ENCODE results near the gene VPREB3. TPM values are rescaled to one million over a fixed set of nuclear protein-coding genes. Genes with fewer than 3 reads are reported as not detected.
A peak's percentile ranks its signal among the peaks of the same experiment; 100 is the strongest.

The VPREB3 gene
- total and polyA plus RNA-seq, 2 of the 8 experiments (the other 6 are each of a cell fraction or from before 2014, with no cell fraction given): 0.52 to 4.6 TPM

DNA sequence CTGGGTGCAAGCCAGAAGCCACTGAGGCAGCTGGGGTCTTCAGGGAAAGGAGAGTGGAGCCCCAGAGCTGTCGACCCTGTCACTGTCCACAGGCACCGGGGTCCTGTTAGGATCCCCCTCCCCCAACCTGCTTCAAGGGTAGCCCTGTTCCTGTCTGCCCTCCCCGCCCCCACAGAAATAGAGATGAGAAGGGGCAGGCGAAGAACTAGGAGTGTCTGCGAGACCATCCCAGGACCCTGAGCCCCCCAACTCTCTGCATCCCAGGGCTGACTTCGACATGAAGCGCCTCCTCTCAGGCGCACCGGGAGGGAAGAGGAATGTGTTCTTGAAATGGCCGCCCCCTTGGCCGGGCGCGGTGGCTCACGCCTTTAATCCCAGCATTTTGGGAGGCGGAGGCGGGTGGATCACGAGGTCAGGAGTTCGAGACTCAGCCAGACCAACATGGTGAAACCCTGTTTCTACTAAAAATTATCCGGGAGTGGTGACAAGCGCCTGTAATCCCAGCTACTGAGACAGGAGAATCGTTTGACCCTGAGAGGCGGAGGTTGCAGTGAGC lies 2.7 kb downstream of the VPREB3 start:
- H2BK120ac ChIP-seq (replicated peaks; ENCODE audit: low read depth, low read length): no peak overlapping the region
- 31% methylated on average over 21 of the region's 22 CpGs; no CpG with 5 or more reads in 1 of the 2 experiments for WGBS, 2 experiments (ENCODE audit: extremely low coverage in 1 of 2, insufficient coverage in 1 of 2, insufficient read length in 1 of 2, insufficient replicate concordance in 2 of 2, low coverage in 1 of 2, low lambda C conversion rate in 2 of 2, missing lambda C conversion rate in 1 of 2)
- POLR2A ChIA-PET (ENCODE audit: partially characterized antibody): interaction anchor here (0.9 to 2.3 kb wide), 5 partner anchors 12 to 106 kb away, joined by 3 to 8 read pairs (median 3); partner anchors contain the start of genes CHCHD10 and SLC2A11

More for the DNA sequence above, 2.7 kb downstream of the VPREB3 start:
- no peak for DNase-seq (ENCODE audit: low read depth in 1 of 2, low spot score in 2 of 2)
- FAIRE-seq: no peak
- Histone ChIP-seq H3K27ac (ENCODE audit: low read depth, low read length) (peak overlapping the region; percentile 78), H2AFZ (ENCODE audit: low read length) (no peak overlapping the region; the same call in 1 of the 2 replicates), H3K36me3 (ENCODE audit: control insufficient read depth in 2 of 4, insufficient read depth in 4 of 4, low read length in 3 of 4) (no peaks in the 10 kb centered on the region), H3K79me1 (ENCODE audit: low read depth, low read length) (no peaks in the 10 kb centered on the region), H3K4me2 (ENCODE audit: insufficient read depth in 1 of 2, low read depth in 2 of 2, low read length in 2 of 2) (peak overlapping the region; percentile 74), H3K23me2 (ENCODE audit: low read depth, low read length) (peaks cover 11% of the 10 kb centered on the region; the same call in 1 of the 2 replicates), H4K91ac (replicated peaks; ENCODE audit: insufficient read length, low read length) (peak overlapping the region; percentile 98), H3K4me3 (ENCODE audit: extremely low read depth in 1 of 4, insufficient read depth in 2 of 4, low read depth in 3 of 4, low read length in 4 of 4) (peak overlapping the region; percentile 56 to 78 (median 74)), H3K4me1 (replicated peaks in 1 of 4; ENCODE audit: control insufficient read depth in 3 of 4, insufficient read depth in 4 of 4, low read length in 3 of 4) (peaks cover 0 to 6% (median 2%) of the 10 kb centered on the region in 4 experiments; a peak in 3 of 7 replicates), H2BK12ac (ENCODE audit: low read depth, low read length) (0 out of 2 replicates have a peak overlapping the region, but pooled peaks have one; percentile 60), H4K5ac (ENCODE audit: insufficient read length, low read depth, low read length) (peak overlapping the region; percentile 98), H3K18ac (ENCODE audit: extremely low read depth, low read length) (peak overlapping the region; percentile 87), H2AK5ac (ENCODE audit: low read depth, low read length) (no peak overlapping the region), H3K9me3 (ENCODE audit: insufficient read depth in 2 of 2, low read depth in 1 of 2, low read length in 1 of 2) (no peaks in the 10 kb centered on the region), H3K14ac (ENCODE audit: insufficient read length) (no peak overlapping the region), H4K8ac (ENCODE audit: extremely low read depth, insufficient read depth, low read length) (peak overlapping the region; percentile 99), H3K56ac (replicated peaks; ENCODE audit: insufficient read length, low read depth, low read length) (peak overlapping the region; percentile 86), H3K9ac (replicated peaks in 1 of 4; ENCODE audit: extremely low read depth in 1 of 4, low read depth in 3 of 4, low read length in 3 of 4) (peak overlapping the region; percentile 71 to 78 (median 73)), H2BK15ac (ENCODE audit: low read length) (peak overlapping the region; percentile 97; the same call in 1 of the 2 replicates), H3K79me2 (ENCODE audit: control insufficient read depth in 1 of 2, insufficient read depth in 2 of 2, low read length in 2 of 2) (no peaks in the 10 kb centered on the region), H4K20me1 (replicated peaks in 1 of 2; ENCODE audit: control insufficient read depth in 1 of 2, insufficient read depth in 2 of 2, low read length in 2 of 2) (no peaks in the 10 kb centered on the region), H3K4ac (replicated peaks; ENCODE audit: insufficient read length, low read depth, low read length) (no peak overlapping the region), H2BK20ac (ENCODE audit: low read length) (no peak overlapping the region), H2BK5ac (ENCODE audit: low read depth, low read length) (peak overlapping the region; percentile 87), H3K27me3 (replicated peaks in 1 of 4; ENCODE audit: control insufficient read depth in 3 of 4, extremely low read depth in 1 of 4, insufficient read depth in 3 of 4, low read length in 3 of 4) (no peaks in the 10 kb centered on the region), H3K23ac (ENCODE audit: insufficient read length) (no peak overlapping the region)
- TF ChIP-seq TEAD4 (IDR thresholded peaks at IDR 0.05; ENCODE audit: low read depth, low read length): peak; percentile 4; the same call in 1 of the 2 replicates
- no peak for TF ChIP-seq NANOG (IDR thresholded peaks at IDR 0.05; ENCODE audit: insufficient read depth, low read depth, low read length, poor library complexity, severe bottlenecking)
- peak; percentile 77 for TF ChIP-seq YY1 (IDR thresholded peaks at IDR 0.05; ENCODE audit: low read depth, low read length)
- peak; percentile 93 for TF ChIP-seq TBP (IDR thresholded peaks at IDR 0.05; ENCODE audit: low read depth, low read length)
- 0 out of 3 replicates have a peak, but pooled peaks of 1 of the 2 experiments have one; percentile 33 for TF ChIP-seq POLR2A (IDR thresholded peaks at IDR 0.05; ENCODE audit: control extremely low read depth in 1 of 2, low read depth in 2 of 2, low read length in 2 of 2)
- TF ChIP-seq, protein P1, sequence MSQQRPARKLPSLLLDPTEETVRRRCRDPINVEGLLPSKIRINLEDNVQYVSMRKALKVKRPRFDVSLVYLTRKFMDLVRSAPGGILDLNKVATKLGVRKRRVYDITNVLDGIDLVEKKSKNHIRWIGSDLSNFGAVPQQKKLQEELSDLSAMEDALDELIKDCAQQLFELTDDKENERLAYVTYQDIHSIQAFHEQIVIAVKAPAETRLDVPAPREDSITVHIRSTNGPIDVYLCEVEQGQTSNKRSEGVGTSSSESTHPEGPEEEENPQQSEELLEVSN (IDR thresholded peaks at IDR 0.05): peak; percentile 33; the same call in 1 of the 2 replicates
- peak; percentile 45; the same call in 1 of the 2 replicates for TF ChIP-seq EGR1 (IDR thresholded peaks at IDR 0.05; ENCODE audit: borderline replicate concordance, low read depth, low read length)
- TF ChIP-seq, protein P2, sequence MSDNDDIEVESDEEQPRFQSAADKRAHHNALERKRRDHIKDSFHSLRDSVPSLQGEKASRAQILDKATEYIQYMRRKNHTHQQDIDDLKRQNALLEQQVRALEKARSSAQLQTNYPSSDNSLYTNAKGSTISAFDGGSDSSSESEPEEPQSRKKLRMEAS (IDR thresholded peaks at IDR 0.05): peak; percentile 42; the same call in 1 of the 2 replicates
- TF ChIP-seq MAFK (IDR thresholded peaks at IDR 0.05; ENCODE audit: low read depth, low read length): no peak
- CTCF ChIA-PET (ENCODE audit: partially characterized antibody): interaction anchor here (2.2 kb wide), 1 partner anchor 17 kb away, joined by 6 read pairs; no protein-coding TSS in a partner anchor
